PFSK-1 (cell line): ENCODE results near the gene EXOC6.

ENCODE experiments used
- POLR2AphosphoS5 ChIP-seq: IDR thresholded peaks from 2 replicates; pipeline ENCODE4 v1.6.1; 2012; ENCODE audit warnings: low read depth, mild to moderate bottlenecking, control low read depth, low read length, moderate library complexity
- SIN3A ChIP-seq: IDR thresholded peaks from 2 replicates; pipeline ENCODE4 v1.6.1; 2012; ENCODE audit warnings: mild to moderate bottlenecking, low read length, moderate library complexity, borderline replicate concordance; ENCODE audit not compliant: insufficient read depth
- TF ChIP-seq, protein P1 (sequence below), 2 experiments: IDR thresholded peaks; 2 replicates each; pipeline versions ENCODE4 v1.6.1 to v1.8.0; 2011 to 2012; ENCODE audit warnings: low read depth in 2 of 2, low read length in 2 of 2, control low read depth in 1 of 2, inconsistent platforms in 1 of 2, mild to moderate bottlenecking in 1 of 2, moderate library complexity in 1 of 2; ENCODE audit not compliant: insufficient read depth in 1 of 2

DNA sequence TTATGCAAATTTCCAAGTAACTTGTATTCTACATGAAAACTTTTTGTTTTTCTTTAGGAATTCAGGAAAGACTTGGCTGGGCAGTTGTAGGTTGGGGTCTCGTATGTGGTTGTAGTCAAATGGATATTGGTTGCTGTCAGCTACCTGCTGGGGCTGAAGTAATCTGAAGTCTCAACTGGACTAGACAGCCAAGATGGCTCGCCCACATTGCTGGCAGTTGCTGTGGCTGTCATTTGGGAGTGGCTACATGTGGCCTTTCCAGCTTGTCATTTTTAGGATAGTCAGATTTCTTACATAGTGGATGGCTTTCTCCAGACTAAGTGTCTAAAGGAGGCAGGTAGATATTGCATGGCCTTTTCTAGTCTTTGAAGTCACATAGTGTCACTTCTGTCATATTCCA lies 32.6 kb downstream of the EXOC6 start:
- TF ChIP-seq POLR2AphosphoS5 (no peak), SIN3A (no peak)
- TF ChIP-seq, protein P1, sequence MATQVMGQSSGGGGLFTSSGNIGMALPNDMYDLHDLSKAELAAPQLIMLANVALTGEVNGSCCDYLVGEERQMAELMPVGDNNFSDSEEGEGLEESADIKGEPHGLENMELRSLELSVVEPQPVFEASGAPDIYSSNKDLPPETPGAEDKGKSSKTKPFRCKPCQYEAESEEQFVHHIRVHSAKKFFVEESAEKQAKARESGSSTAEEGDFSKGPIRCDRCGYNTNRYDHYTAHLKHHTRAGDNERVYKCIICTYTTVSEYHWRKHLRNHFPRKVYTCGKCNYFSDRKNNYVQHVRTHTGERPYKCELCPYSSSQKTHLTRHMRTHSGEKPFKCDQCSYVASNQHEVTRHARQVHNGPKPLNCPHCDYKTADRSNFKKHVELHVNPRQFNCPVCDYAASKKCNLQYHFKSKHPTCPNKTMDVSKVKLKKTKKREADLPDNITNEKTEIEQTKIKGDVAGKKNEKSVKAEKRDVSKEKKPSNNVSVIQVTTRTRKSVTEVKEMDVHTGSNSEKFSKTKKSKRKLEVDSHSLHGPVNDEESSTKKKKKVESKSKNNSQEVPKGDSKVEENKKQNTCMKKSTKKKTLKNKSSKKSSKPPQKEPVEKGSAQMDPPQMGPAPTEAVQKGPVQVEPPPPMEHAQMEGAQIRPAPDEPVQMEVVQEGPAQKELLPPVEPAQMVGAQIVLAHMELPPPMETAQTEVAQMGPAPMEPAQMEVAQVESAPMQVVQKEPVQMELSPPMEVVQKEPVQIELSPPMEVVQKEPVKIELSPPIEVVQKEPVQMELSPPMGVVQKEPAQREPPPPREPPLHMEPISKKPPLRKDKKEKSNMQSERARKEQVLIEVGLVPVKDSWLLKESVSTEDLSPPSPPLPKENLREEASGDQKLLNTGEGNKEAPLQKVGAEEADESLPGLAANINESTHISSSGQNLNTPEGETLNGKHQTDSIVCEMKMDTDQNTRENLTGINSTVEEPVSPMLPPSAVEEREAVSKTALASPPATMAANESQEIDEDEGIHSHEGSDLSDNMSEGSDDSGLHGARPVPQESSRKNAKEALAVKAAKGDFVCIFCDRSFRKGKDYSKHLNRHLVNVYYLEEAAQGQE (IDR thresholded peaks at IDR 0.05; ENCODE audit: insufficient read depth in 1 of 2, low read depth in 2 of 2, low read length in 2 of 2), result no peak
